Osteoblast (primary cell): ENCODE results near the gene TRAF3IP3. TPM values are rescaled to one million over a fixed set of nuclear protein-coding genes. Genes with fewer than 3 reads are reported as not detected.

ENCODE experiments used
- DNase-seq: peaks from one replicate; pipeline ENCODE4 v3.0.0; 2011; ENCODE audit warnings: low spot score, mixed read lengths; ENCODE audit not compliant: insufficient read length; ENCODE audit errors: missing footprints
- H2AFZ ChIP-seq: 2 replicates; pipeline ENCODE4 v1.6.0; 2011; ENCODE audit warnings: mild to moderate bottlenecking, low read length
- H3K27ac ChIP-seq: 2 replicates; pipeline ENCODE4 v1.5.1; 2011; ENCODE audit warnings: mild to moderate bottlenecking, low read depth, low read length, moderate library complexity
- H3K27me3 ChIP-seq: 2 replicates; pipeline ENCODE4 v1.6.0; 2012; ENCODE audit warnings: mild to moderate bottlenecking, control low read depth, inconsistent platforms, low read length, moderate library complexity; ENCODE audit not compliant: insufficient read depth
- H3K36me3 ChIP-seq: 2 replicates; pipeline ENCODE4 v1.5.1; 2011; ENCODE audit warnings: mild to moderate bottlenecking, low read length, control low read depth, moderate library complexity; ENCODE audit not compliant: insufficient read depth
- H3K4me1 ChIP-seq: 2 replicates; pipeline ENCODE4 v1.5.1; 2011; ENCODE audit warnings: mild to moderate bottlenecking, low read length, control low read depth, moderate library complexity; ENCODE audit not compliant: insufficient read depth
- H3K4me2 ChIP-seq: 2 replicates; pipeline ENCODE4 v1.6.0; 2011; ENCODE audit warnings: mild to moderate bottlenecking, low read length; ENCODE audit not compliant: insufficient read depth
- H3K4me3 ChIP-seq: fragments of 200-600 bp; sonication (generic); 3 replicates; pipeline ENCODE4 v1.5.1; 2012; ENCODE audit warnings: mild to moderate bottlenecking, low read length, inconsistent platforms; ENCODE audit not compliant: insufficient read depth
- H3K79me2 ChIP-seq: 2 replicates; pipeline ENCODE4 v1.6.0; 2012; ENCODE audit warnings: mild to moderate bottlenecking, low read length, control low read depth, inconsistent platforms; ENCODE audit not compliant: insufficient read depth
- H3K9me3 ChIP-seq: 2 replicates; pipeline ENCODE4 v1.5.1; 2011; ENCODE audit warnings: low read depth, low read length, control low read depth
- H4K20me1 ChIP-seq: 2 replicates; pipeline ENCODE4 v1.6.0; 2012; ENCODE audit warnings: mild to moderate bottlenecking, low read length, control low read depth; ENCODE audit not compliant: insufficient read depth
- CTCF ChIP-seq: IDR thresholded peaks from 2 replicates; pipeline ENCODE4 v1.5.1; 2011; ENCODE audit warnings: mild to moderate bottlenecking, low read depth, low read length, moderate library complexity; ENCODE audit errors: extremely low read depth
- total RNA-seq: library from RNA; depleted of rRNA; stranded (reverse); fragments of >200 nt; gene quantifications from 2 replicates; pipeline ENCODE4 v1.2.3, GENCODE V29; 2012

The TRAF3IP3 gene
- total RNA-seq, 1 donor = not detected

GRCh38 chr1:209822706-209823105, 66.9 kb downstream of the TRAF3IP3 start:
- peak overlapping the region; percentile 39 for H3K4me3 ChIP-seq
- no peaks in the 10 kb centered on the region for H4K20me1 ChIP-seq
- no peaks in the 10 kb centered on the region for H3K9me3 ChIP-seq
- no peaks in the 10 kb centered on the region for H3K79me2 ChIP-seq
- no peaks in the 10 kb centered on the region for H3K27me3 ChIP-seq
- no peaks in the 10 kb centered on the region for H3K36me3 ChIP-seq
- peak overlapping the region; percentile 68 for H3K4me2 ChIP-seq
- peak overlapping the region; percentile 78 for H3K27ac ChIP-seq
- DNase-seq = no peak
- TF ChIP-seq CTCF = no peak
- H3K4me1 ChIP-seq = peaks cover 17% of the 10 kb centered on the region
- peak overlapping the region; percentile 70 for H2AFZ ChIP-seq

GRCh38 chr1:209823143-209824041, 67.5 kb downstream of the TRAF3IP3 start:
- Histone ChIP-seq H3K4me3 (peak overlapping the region; percentile 39), H2AFZ (peak overlapping the region; percentile 70), H3K79me2 (peaks cover 4% of the 10 kb centered on the region), H4K20me1 (no peaks in the 10 kb centered on the region), H3K4me1 (peaks cover 17% of the 10 kb centered on the region), H3K27me3 (no peaks in the 10 kb centered on the region), H3K36me3 (no peaks in the 10 kb centered on the region), H3K27ac (peak overlapping the region; percentile 78), H3K9me3 (no peaks in the 10 kb centered on the region), H3K4me2 (peak overlapping the region; percentile 68)
- peak; percentile 89 for TF ChIP-seq CTCF
- DNase-seq = no peak

GRCh38 chr1:209825591-209826434, 70.0 kb downstream of the TRAF3IP3 start:
- H2AFZ ChIP-seq = peak overlapping the region; percentile 8
- H3K9me3 ChIP-seq = no peaks in the 10 kb centered on the region
- H3K79me2 ChIP-seq = peaks cover 12% of the 10 kb centered on the region
- H3K27me3 ChIP-seq = no peaks in the 10 kb centered on the region
- no peak overlapping the region for H3K27ac ChIP-seq
- no peaks in the 10 kb centered on the region for H4K20me1 ChIP-seq
- H3K4me3 ChIP-seq = no peak overlapping the region
- H3K36me3 ChIP-seq = peaks cover under 1% of the 10 kb centered on the region
- no peak overlapping the region for H3K4me2 ChIP-seq
- TF ChIP-seq CTCF = no peak
- no peak for DNase-seq
- H3K4me1 ChIP-seq = peaks cover 36% of the 10 kb centered on the region
